ENCODE results near the gene RAB1B. TPM values are rescaled to one million over a fixed set of nuclear protein-coding genes. Genes with fewer than 3 reads are reported as not detected.
"Not testable (repeated sequence)": the region's sequence is repeated elsewhere in the genome, so short reads cannot be mapped to it uniquely, and the experiment has no call there.

The RAB1B gene
- total and polyA plus RNA-seq, 2 donors from 2014 or later, result 153 to 197 TPM

- intact Hi-C loops (cut with DNase I), result no loop called here
- no peaks in the 10 kb centered on the region for H3K27me3 ChIP-seq (ENCODE audit: control insufficient read depth, insufficient read depth, low read length)
- no peak overlapping the region for H3K4me3 ChIP-seq (ENCODE audit: low read length in 3 of 3)
- H3K4me1 ChIP-seq (ENCODE audit: control insufficient read depth in 2 of 3, insufficient read depth in 2 of 3, low read depth in 1 of 3, low read length in 3 of 3), result no peaks in the 10 kb centered on the region
- H3K27ac ChIP-seq (ENCODE audit: low read depth in 2 of 2, low read length in 2 of 2), result no peak overlapping the region
- H3K9ac ChIP-seq (ENCODE audit: low read length in 3 of 3), result no peak overlapping the region
- H3K36me3 ChIP-seq (ENCODE audit: control insufficient read depth in 2 of 3, insufficient read depth in 3 of 3, low read length in 3 of 3), result no peaks in the 10 kb centered on the region
- H3K9me3 ChIP-seq (ENCODE audit: control insufficient read depth in 2 of 3, insufficient read depth in 1 of 3, low read length in 3 of 3), result no peaks in the 10 kb centered on the region
- TF ChIP-seq CTCF (IDR thresholded peaks at IDR 0.05; ENCODE audit: borderline replicate concordance, extremely low read depth, insufficient read depth), result no peak
- no peak for FAIRE-seq
- no peak for DNase-seq
Observed at GRCh38 chr11:66302656-66303055, 34.2 kb downstream of the RAB1B start.

- no peaks in the 10 kb centered on the region for H3K36me3 ChIP-seq (ENCODE audit: control insufficient read depth in 2 of 3, insufficient read depth in 3 of 3, low read length in 3 of 3)
- peaks cover 0 to 3% (median 0%) of the 10 kb centered on the region in 3 donors for H3K4me1 ChIP-seq (ENCODE audit: control insufficient read depth in 2 of 3, insufficient read depth in 2 of 3, low read depth in 1 of 3, low read length in 3 of 3)
- H3K27ac ChIP-seq (ENCODE audit: low read depth in 2 of 2, low read length in 2 of 2), result no peak overlapping the region
- no peaks in the 10 kb centered on the region for H3K27me3 ChIP-seq (ENCODE audit: control insufficient read depth, insufficient read depth, low read length)
- no peak overlapping the region for H3K9ac ChIP-seq (ENCODE audit: low read length in 3 of 3)
- no peak for TF ChIP-seq CTCF (IDR thresholded peaks at IDR 0.05; ENCODE audit: borderline replicate concordance, extremely low read depth, insufficient read depth)
- DNase-seq (no peak), FAIRE-seq (no peak)
- intact Hi-C loops (cut with DNase I), result no loop called here
- H3K9me3 ChIP-seq (ENCODE audit: control insufficient read depth in 2 of 3, insufficient read depth in 1 of 3, low read length in 3 of 3), result no peaks in the 10 kb centered on the region
- no peak overlapping the region for H3K4me3 ChIP-seq (ENCODE audit: low read length in 3 of 3)
Observed at GRCh38 chr11:66309475-66309874, 41.0 kb downstream of the RAB1B start.

GRCh38 chr11:66310324-66310723 lies 41.9 kb downstream of the RAB1B start:
- no peak overlapping the region for H3K4me3 ChIP-seq (ENCODE audit: low read length in 3 of 3)
- no peaks in the 10 kb centered on the region for H3K36me3 ChIP-seq (ENCODE audit: control insufficient read depth in 2 of 3, insufficient read depth in 3 of 3, low read length in 3 of 3)
- H3K4me1 ChIP-seq (ENCODE audit: control insufficient read depth in 2 of 3, insufficient read depth in 2 of 3, low read depth in 1 of 3, low read length in 3 of 3), result peaks cover 0 to 3% (median 0%) of the 10 kb centered on the region in 3 donors
- no peak for DNase-seq
- intact Hi-C loops (cut with DNase I), result no loop called here
- no peak for TF ChIP-seq CTCF (IDR thresholded peaks at IDR 0.05; ENCODE audit: borderline replicate concordance, extremely low read depth, insufficient read depth)
- no peaks in the 10 kb centered on the region for H3K9me3 ChIP-seq (ENCODE audit: control insufficient read depth in 2 of 3, insufficient read depth in 1 of 3, low read length in 3 of 3)
- FAIRE-seq, result no peak
- H3K27ac ChIP-seq (ENCODE audit: low read depth in 2 of 2, low read length in 2 of 2), result no peak overlapping the region
- no peak overlapping the region for H3K9ac ChIP-seq (ENCODE audit: low read length in 3 of 3)
- H3K27me3 ChIP-seq (ENCODE audit: control insufficient read depth, insufficient read depth, low read length), result no peaks in the 10 kb centered on the region

- FAIRE-seq; H3K27me3 ChIP-seq (ENCODE audit: control insufficient read depth, insufficient read depth, low read length); H3K9me3 ChIP-seq (ENCODE audit: control insufficient read depth in 2 of 3, insufficient read depth in 1 of 3, low read length in 3 of 3); DNase-seq; intact Hi-C loops (cut with DNase I); H3K9ac ChIP-seq (ENCODE audit: low read length in 3 of 3); H3K4me3 ChIP-seq (ENCODE audit: low read length in 3 of 3); H3K4me1 ChIP-seq (ENCODE audit: control insufficient read depth in 2 of 3, insufficient read depth in 2 of 3, low read depth in 1 of 3, low read length in 3 of 3); H3K36me3 ChIP-seq (ENCODE audit: control insufficient read depth in 2 of 3, insufficient read depth in 3 of 3, low read length in 3 of 3); H3K27ac ChIP-seq (ENCODE audit: low read depth in 2 of 2, low read length in 2 of 2): not testable (repeated sequence)
Observed at GRCh38 chr11:66310803-66311440, 42.5 kb downstream of the RAB1B start.

Measured in kidney (tissue), 14 donors.